ENCODE data around the gene GPRC5C. TPM values are rescaled to one million over a fixed set of nuclear protein-coding genes. Genes with fewer than 3 reads are reported as not detected.

Gene GPRC5C
- total and polyA plus RNA-seq, 9 of the 15 experiments (the other 6 are each of a cell fraction or from before 2014, with no cell fraction given) = 0.28 to 9.0 (median 4.1) TPM

DNA sequence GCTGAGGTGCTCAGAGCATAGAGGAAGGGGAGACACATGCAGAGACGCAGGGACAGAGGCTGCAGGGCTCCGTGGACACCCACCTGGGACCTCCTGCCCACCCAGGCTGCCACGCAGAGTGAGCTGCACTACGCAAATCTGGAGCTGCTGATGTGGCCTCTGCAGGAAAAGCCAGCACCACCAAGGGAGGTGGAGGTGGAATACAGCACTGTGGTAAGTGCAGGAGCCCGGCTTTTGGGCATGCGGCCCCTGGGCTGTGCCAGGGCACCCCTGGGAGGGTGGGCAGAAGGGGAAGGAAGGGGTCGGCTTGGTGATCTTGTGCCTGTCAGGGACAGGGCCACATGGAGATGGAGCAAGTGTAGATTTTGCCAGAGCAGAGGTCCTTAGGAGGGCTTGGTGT, 49.7 kb downstream of the GPRC5C start (continued):
- TF ChIP-seq, protein P1, sequence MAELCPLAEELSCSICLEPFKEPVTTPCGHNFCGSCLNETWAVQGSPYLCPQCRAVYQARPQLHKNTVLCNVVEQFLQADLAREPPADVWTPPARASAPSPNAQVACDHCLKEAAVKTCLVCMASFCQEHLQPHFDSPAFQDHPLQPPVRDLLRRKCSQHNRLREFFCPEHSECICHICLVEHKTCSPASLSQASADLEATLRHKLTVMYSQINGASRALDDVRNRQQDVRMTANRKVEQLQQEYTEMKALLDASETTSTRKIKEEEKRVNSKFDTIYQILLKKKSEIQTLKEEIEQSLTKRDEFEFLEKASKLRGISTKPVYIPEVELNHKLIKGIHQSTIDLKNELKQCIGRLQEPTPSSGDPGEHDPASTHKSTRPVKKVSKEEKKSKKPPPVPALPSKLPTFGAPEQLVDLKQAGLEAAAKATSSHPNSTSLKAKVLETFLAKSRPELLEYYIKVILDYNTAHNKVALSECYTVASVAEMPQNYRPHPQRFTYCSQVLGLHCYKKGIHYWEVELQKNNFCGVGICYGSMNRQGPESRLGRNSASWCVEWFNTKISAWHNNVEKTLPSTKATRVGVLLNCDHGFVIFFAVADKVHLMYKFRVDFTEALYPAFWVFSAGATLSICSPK (IDR thresholded peaks at IDR 0.05; ENCODE audit: borderline replicate concordance) = no peak
- TF ChIP-seq THRAP3 (IDR thresholded peaks at IDR 0.05; ENCODE audit: borderline replicate concordance) = no peak
- TF ChIP-seq, protein P2, sequence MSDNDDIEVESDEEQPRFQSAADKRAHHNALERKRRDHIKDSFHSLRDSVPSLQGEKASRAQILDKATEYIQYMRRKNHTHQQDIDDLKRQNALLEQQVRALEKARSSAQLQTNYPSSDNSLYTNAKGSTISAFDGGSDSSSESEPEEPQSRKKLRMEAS (CRISPR knock-in tag; IDR thresholded peaks at IDR 0.05) = no peak

DNA sequence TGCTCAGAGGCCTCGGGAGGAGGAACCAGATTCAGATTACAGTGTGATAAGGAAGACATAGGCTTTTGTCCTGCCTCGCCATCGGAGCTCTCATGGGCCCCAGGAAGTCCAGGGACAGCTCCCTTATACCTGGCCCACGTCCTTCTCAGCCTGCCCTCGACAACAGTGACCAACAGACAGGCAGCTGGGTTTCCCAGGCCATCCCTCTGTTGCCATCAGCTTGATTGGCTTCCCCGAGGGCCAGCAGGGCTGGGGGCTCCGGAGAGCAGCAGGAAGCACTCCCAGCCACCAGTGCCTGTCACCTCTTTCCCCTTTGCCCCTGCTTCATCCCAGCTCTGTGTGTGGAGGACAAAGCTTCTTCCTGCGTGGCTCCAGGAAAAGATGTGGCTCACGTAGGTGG, 52.2 kb downstream of the GPRC5C start:
- in situ Hi-C loops (cut with MboI) = no loop called here
- POLR2A ChIA-PET = interaction anchor here (0.7 to 0.8 kb wide), 4 partner anchors 10 to 239 kb away, joined by 3 read pairs; partner anchors contain the start of gene BTBD17

More for the DNA sequence above, 52.2 kb downstream of the GPRC5C start:
- 0% methylated on average over 9 of the region's 9 CpGs for WGBS (ENCODE audit: insufficient coverage, low coverage, missing lambda C conversion rate)
- intact Hi-C loops (cut with micrococcal nuclease) = no loop called here
- Histone ChIP-seq H3K4me1 (replicated peaks in 1 of 2; ENCODE audit: control insufficient read depth in 2 of 2, insufficient read depth in 2 of 2, low read length in 2 of 2) (peaks cover 0 to 5% of the 10 kb centered on the region in 2 experiments; a peak in 2 of 5 replicates), H3K9me1 (ENCODE audit: control insufficient read depth, insufficient read depth, low read length) (no peaks in the 10 kb centered on the region), H3K4me2 (ENCODE audit: insufficient read depth, low read length) (no peak overlapping the region), H3K9ac (ENCODE audit: insufficient read depth in 1 of 2, low read depth in 2 of 2, low read length in 2 of 2) (no peak overlapping the region), H3K9me3 (replicated peaks; ENCODE audit: control insufficient read depth, insufficient read depth, low read depth, low read length) (no peaks in the 10 kb centered on the region), H3K27ac (ENCODE audit: extremely low read depth, low read depth, low read length) (no peak overlapping the region), H3K27me3 (ENCODE audit: control insufficient read depth in 2 of 2, insufficient read depth in 2 of 2, low read length in 2 of 2) (peaks cover 3 to 56% of the 10 kb centered on the region in 2 experiments; a peak in 2 of 5 replicates), H3K4me3 (no peak overlapping the region), H4K20me1 (replicated peaks; ENCODE audit: control insufficient read depth, insufficient read depth, low read length) (no peaks in the 10 kb centered on the region), H2AFZ (ENCODE audit: low read depth, low read length) (no peak overlapping the region), H3K36me3 (ENCODE audit: control insufficient read depth, insufficient read depth, low read length) (no peaks in the 10 kb centered on the region), H3K79me2 (ENCODE audit: control insufficient read depth, insufficient read depth, low read length) (no peaks in the 10 kb centered on the region)
- FAIRE-seq (no peak), ATAC-seq (no peak), DNase-seq (ENCODE audit: extremely low read depth in 1 of 4, low spot score in 3 of 4) (no peak)
- TF ChIP-seq, protein P3, sequence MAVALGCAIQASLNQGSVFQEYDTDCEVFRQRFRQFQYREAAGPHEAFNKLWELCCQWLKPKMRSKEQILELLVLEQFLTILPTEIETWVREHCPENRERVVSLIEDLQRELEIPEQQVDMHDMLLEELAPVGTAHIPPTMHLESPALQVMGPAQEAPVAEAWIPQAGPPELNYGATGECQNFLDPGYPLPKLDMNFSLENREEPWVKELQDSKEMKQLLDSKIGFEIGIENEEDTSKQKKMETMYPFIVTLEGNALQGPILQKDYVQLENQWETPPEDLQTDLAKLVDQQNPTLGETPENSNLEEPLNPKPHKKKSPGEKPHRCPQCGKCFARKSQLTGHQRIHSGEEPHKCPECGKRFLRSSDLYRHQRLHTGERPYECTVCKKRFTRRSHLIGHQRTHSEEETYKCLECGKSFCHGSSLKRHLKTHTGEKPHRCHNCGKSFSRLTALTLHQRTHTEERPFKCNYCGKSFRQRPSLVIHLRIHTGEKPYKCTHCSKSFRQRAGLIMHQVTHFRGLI (CRISPR knock-in tag; IDR thresholded peaks at IDR 0.05) = no peak
- TF ChIP-seq KHSRP (IDR thresholded peaks at IDR 0.05) (no peak), RFX5 (IDR thresholded peaks at IDR 0.05; ENCODE audit: low read depth, low read length) (no peak), RBM22 (IDR thresholded peaks at IDR 0.05; ENCODE audit: low read depth, low read length, poor library complexity, severe bottlenecking) (no peak), CCNT2 (IDR thresholded peaks at IDR 0.05; ENCODE audit: borderline replicate concordance, extremely low read depth, insufficient read length, low read depth, low read length) (no peak), MTA3 (IDR thresholded peaks at IDR 0.05; ENCODE audit: borderline replicate concordance) (no peak)
- BruUV-seq (replicated peaks) = no TSS peak
- CTCF ChIA-PET (ENCODE audit: low intra/inter-chr PET ratio) = no interaction called here
